ENCODE measurements around the gene RLBP1. TPM values are rescaled to one million over a fixed set of nuclear protein-coding genes. Genes with fewer than 3 reads are reported as not detected.

The RLBP1 gene
- polyA plus RNA-seq, 1 donor from 2014 or later = 0.16 TPM

DNA sequence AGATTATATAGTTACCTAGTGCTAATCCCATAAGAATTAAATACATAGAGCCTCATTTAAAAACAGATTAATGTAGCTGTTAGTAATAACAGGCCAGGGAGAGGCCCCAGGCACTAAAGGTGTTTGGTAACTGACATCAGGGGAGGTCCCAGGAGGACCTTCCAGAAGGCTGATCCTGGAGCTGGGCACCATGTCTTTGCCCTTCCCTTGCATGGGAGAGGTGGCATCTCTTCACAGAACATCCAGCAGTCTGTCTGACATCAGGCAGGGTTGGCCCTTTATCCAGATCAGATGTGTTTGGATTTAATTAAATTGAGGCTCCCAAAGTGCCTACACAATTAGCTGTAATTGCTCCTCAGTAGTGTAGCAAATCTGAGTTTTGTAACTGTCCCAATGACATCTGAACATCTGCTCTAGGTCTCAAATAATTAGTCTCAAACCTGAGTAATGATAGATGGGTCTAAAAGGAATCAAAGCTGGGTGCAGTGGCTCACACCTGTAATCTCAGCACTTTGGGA, 53.0 kb downstream of the RLBP1 start:
- no peak overlapping the region for H3K4me2 ChIP-seq (ENCODE audit: low read length)
- H3K4me3 ChIP-seq (ENCODE audit: low read length) = no peak overlapping the region
- no peaks in the 10 kb centered on the region for H3F3A ChIP-seq (ENCODE audit: insufficient read depth, low read length, poor library complexity, severe bottlenecking)
- no peak overlapping the region for H2AFZ ChIP-seq (ENCODE audit: low read depth, low read length)
- no peaks in the 10 kb centered on the region for H4K20me1 ChIP-seq (ENCODE audit: insufficient read depth)
- H3K36me3 ChIP-seq (ENCODE audit: insufficient read depth, low read length) = no peaks in the 10 kb centered on the region
- TF ChIP-seq MXI1 (conservative IDR thresholded peaks at IDR 0.05; ENCODE audit: poor library complexity, severe bottlenecking) = no peak
- no peak for TF ChIP-seq EP300 (conservative IDR thresholded peaks at IDR 0.05; ENCODE audit: poor library complexity, severe bottlenecking)
- TF ChIP-seq, protein P1, sequence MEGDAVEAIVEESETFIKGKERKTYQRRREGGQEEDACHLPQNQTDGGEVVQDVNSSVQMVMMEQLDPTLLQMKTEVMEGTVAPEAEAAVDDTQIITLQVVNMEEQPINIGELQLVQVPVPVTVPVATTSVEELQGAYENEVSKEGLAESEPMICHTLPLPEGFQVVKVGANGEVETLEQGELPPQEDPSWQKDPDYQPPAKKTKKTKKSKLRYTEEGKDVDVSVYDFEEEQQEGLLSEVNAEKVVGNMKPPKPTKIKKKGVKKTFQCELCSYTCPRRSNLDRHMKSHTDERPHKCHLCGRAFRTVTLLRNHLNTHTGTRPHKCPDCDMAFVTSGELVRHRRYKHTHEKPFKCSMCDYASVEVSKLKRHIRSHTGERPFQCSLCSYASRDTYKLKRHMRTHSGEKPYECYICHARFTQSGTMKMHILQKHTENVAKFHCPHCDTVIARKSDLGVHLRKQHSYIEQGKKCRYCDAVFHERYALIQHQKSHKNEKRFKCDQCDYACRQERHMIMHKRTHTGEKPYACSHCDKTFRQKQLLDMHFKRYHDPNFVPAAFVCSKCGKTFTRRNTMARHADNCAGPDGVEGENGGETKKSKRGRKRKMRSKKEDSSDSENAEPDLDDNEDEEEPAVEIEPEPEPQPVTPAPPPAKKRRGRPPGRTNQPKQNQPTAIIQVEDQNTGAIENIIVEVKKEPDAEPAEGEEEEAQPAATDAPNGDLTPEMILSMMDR (IDR thresholded peaks at IDR 0.05; ENCODE audit: poor library complexity, severe bottlenecking) = no peak
- TF ChIP-seq, protein P2, sequence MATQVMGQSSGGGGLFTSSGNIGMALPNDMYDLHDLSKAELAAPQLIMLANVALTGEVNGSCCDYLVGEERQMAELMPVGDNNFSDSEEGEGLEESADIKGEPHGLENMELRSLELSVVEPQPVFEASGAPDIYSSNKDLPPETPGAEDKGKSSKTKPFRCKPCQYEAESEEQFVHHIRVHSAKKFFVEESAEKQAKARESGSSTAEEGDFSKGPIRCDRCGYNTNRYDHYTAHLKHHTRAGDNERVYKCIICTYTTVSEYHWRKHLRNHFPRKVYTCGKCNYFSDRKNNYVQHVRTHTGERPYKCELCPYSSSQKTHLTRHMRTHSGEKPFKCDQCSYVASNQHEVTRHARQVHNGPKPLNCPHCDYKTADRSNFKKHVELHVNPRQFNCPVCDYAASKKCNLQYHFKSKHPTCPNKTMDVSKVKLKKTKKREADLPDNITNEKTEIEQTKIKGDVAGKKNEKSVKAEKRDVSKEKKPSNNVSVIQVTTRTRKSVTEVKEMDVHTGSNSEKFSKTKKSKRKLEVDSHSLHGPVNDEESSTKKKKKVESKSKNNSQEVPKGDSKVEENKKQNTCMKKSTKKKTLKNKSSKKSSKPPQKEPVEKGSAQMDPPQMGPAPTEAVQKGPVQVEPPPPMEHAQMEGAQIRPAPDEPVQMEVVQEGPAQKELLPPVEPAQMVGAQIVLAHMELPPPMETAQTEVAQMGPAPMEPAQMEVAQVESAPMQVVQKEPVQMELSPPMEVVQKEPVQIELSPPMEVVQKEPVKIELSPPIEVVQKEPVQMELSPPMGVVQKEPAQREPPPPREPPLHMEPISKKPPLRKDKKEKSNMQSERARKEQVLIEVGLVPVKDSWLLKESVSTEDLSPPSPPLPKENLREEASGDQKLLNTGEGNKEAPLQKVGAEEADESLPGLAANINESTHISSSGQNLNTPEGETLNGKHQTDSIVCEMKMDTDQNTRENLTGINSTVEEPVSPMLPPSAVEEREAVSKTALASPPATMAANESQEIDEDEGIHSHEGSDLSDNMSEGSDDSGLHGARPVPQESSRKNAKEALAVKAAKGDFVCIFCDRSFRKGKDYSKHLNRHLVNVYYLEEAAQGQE (IDR thresholded peaks at IDR 0.05; ENCODE audit: borderline replicate concordance) = no peak
- TF ChIP-seq POLR2AphosphoS5 (IDR thresholded peaks at IDR 0.05) = no peak
- no peaks in the 10 kb centered on the region for H3K9me2 ChIP-seq (ENCODE audit: insufficient read depth, low read length)
- H3K27me3 ChIP-seq (ENCODE audit: insufficient read depth, low read depth, low read length) = no peaks in the 10 kb centered on the region
- no peak overlapping the region for H3K27ac ChIP-seq (ENCODE audit: low read length)
- H3K9me3 ChIP-seq (ENCODE audit: low read length) = no peaks in the 10 kb centered on the region
- H3K9ac ChIP-seq (ENCODE audit: low read length) = no peak overlapping the region
- no peaks in the 10 kb centered on the region for H3K79me2 ChIP-seq (replicated peaks; ENCODE audit: insufficient read depth, low read length)

DNA sequence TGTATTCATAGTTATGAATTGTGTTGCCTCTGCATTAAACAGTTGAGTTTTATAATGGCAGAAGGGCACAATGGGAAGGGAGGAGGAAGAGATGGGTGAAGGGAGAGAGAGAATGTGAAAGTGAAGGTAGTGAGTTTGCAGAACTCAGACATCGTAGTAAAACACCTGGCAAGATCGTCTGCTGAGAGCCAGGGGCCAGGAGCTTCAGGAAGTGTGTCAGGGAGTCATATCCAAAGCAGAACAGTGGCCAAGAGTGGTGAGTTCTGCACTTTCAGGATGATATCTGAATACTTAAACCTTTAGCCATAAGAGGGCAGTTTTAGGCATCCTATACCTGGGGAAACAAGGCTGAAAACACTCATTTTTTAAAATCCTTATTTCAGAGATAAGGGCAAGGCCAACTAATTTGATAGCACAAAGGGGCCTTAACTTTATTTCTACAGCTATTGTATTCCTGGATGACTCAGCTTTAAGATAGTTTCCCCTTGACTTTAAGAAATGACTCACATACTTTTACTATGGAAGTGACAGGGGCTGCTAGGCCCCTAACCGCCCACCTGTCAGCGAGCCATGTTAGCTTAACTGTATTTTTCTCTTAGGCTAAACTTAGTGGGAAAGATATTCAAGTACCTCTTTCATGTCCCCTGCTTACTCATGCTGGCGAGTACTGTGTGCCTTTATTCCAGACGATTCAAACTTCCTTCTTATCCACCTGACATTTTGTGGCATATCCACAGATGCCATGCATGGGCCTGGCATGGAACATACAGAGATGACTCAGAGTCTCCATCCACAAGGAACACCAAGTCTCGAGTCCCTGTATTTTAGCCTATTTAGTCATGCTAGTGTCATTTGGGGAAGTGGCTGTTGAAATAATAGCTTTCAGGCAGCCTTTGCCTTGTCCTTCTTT, 53.9 kb downstream of the RLBP1 start:
- Histone ChIP-seq H2AFZ (ENCODE audit: low read depth, low read length) (no peak overlapping the region), H3K9ac (ENCODE audit: low read length) (no peak overlapping the region), H3K36me3 (ENCODE audit: insufficient read depth, low read length) (no peaks in the 10 kb centered on the region), H3K4me2 (ENCODE audit: low read length) (no peak overlapping the region), H3K9me3 (ENCODE audit: low read length) (no peaks in the 10 kb centered on the region), H3K9me2 (ENCODE audit: insufficient read depth, low read length) (no peaks in the 10 kb centered on the region), H3K27ac (ENCODE audit: low read length) (no peak overlapping the region), H3F3A (ENCODE audit: insufficient read depth, low read length, poor library complexity, severe bottlenecking) (no peaks in the 10 kb centered on the region), H3K79me2 (replicated peaks; ENCODE audit: insufficient read depth, low read length) (no peaks in the 10 kb centered on the region), H4K20me1 (ENCODE audit: insufficient read depth) (no peaks in the 10 kb centered on the region), H3K27me3 (ENCODE audit: insufficient read depth, low read depth, low read length) (no peaks in the 10 kb centered on the region), H3K4me3 (ENCODE audit: low read length) (no peak overlapping the region)
- TF ChIP-seq, protein P1 (IDR thresholded peaks at IDR 0.05; ENCODE audit: poor library complexity, severe bottlenecking) = no peak
- TF ChIP-seq, protein P2 (IDR thresholded peaks at IDR 0.05; ENCODE audit: borderline replicate concordance) = no peak
- TF ChIP-seq TAF1 (IDR thresholded peaks at IDR 0.05; ENCODE audit: low read depth) (no peak), RAD21 (conservative IDR thresholded peaks at IDR 0.05) (no peak), SMC3 (conservative IDR thresholded peaks at IDR 0.05; ENCODE audit: poor library complexity) (no peak), EZH2 (IDR thresholded peaks at IDR 0.05; ENCODE audit: borderline replicate concordance, insufficient read depth, low read length, poor library complexity, severe bottlenecking) (no peak), MXI1 (conservative IDR thresholded peaks at IDR 0.05; ENCODE audit: poor library complexity, severe bottlenecking) (no peak)

Data from neural cell (in vitro differentiated cells).